ENCODE data around the gene NAPA. TPM values are rescaled to one million over a fixed set of nuclear protein-coding genes. Genes with fewer than 3 reads are reported as not detected.
"Not testable (repeated sequence)": the region's sequence is repeated elsewhere in the genome, so short reads cannot be mapped to it uniquely, and the experiment has no call there.

NAPA gene
- total RNA-seq, 4 donors from 2014 or later: 146 to 354 (median 213) TPM

DNA sequence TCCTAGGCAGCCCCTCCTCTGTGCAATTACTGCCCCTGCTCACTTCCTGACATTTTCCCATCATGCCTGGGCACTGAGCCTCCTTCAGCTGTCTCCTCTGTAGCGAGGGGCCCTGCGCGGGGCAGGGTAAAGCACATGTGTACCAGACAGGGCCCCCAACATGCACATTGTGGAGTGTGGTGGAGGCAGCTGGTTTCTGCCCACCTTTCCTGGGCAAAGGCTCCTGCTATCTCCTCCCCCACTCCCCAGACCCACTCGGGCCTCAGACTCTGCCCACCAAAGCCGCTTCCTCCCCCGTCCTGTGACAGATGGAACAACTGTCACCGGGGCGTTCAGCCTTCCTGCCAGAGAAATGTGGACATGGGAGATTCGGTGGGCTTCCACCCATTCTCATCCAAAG is 28.0 kb downstream of the NAPA start:
- intact Hi-C loops (cut with DNase I): no loop called here
- Histone ChIP-seq H3K4me3 (replicated peaks in 1 of 3) (no peak overlapping the region), H3K4me1 (peaks cover 5 to 23% of the 10 kb centered on the region in 2 donors), H3K9me3 (no peaks in the 10 kb centered on the region), H3K27me3 (no peaks in the 10 kb centered on the region), H3K27ac (no peak overlapping the region), H3K36me3 (peaks cover 14% of the 10 kb centered on the region in 2 donors)
- DNase-seq: no peak
- TF ChIP-seq CTCF (IDR thresholded peaks at IDR 0.05) (no peak), POLR2A (IDR thresholded peaks at IDR 0.05) (no peak)
- WGBS, 2 donors: 80 to 85% methylated on average over 5 to 9 of the region's 9 CpGs

DNA sequence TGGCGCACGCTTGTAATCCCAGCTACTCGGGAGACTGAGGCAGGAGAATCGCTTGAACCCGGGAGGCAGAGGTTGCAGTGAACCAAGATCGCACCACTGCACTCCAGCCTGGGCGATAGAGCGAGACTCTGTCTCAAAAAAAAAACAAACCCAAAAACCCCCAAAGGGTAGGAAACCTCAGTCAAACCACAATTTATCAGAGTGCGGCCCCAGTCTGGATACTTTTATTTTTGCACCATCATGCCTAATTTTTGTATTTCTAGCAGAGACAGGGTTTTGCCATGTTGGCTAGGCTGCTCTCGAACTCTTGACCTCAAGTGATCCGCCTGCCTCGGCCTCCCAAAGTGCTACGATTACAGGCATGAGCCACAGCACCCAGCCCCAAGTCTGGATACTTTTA is 28.6 kb downstream of the NAPA start:
- H3K27ac ChIP-seq; H3K9me3 ChIP-seq; intact Hi-C loops (cut with DNase I); H3K27me3 ChIP-seq; H3K4me3 ChIP-seq (replicated peaks in 1 of 3); DNase-seq: not testable (repeated sequence)
- WGBS, 2 donors: 88 to 89% methylated on average over 13 of the region's 13 CpGs
- Histone ChIP-seq H3K36me3 (peaks cover 9 to 14% of the 10 kb centered on the region in 2 donors), H3K4me1 (peaks cover 5 to 21% of the 10 kb centered on the region in 2 donors)

DNA sequence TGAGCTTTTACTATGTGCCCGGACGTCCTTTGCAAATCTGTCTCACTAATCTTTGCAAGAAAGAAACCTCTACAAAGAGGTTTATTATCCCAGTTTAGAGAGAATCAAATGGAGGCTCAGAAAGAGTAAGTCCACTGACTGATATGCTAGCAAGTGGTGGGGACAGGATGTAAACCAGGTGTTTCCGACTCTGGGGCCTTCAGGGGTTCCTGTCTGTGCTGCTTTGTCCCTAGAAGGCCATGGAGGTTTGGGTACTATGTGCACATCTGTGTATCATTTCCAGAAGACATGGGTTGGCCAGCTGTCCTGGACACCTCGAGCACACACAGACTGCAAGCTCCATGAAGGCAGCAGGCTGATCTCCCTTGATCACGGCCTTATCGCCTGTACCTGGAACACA is 29.7 kb downstream of the NAPA start:
- Histone ChIP-seq H3K36me3 (peaks cover 9 to 14% of the 10 kb centered on the region in 2 donors), H3K4me3 (replicated peaks in 1 of 3) (no peak overlapping the region), H3K27me3 (no peaks in the 10 kb centered on the region), H3K27ac (peak overlapping the region in 1 of 3 donors; percentile 75), H3K9me3 (no peaks in the 10 kb centered on the region), H3K4me1 (peaks cover 5 to 15% of the 10 kb centered on the region in 2 donors)
- DNase-seq: no peak
- WGBS, 2 donors: 85 to 90% methylated on average over 6 of the region's 6 CpGs
- TF ChIP-seq POLR2A (IDR thresholded peaks at IDR 0.05) (no peak), CTCF (IDR thresholded peaks at IDR 0.05) (no peak)
- intact Hi-C loops (cut with DNase I): no loop called here

DNA sequence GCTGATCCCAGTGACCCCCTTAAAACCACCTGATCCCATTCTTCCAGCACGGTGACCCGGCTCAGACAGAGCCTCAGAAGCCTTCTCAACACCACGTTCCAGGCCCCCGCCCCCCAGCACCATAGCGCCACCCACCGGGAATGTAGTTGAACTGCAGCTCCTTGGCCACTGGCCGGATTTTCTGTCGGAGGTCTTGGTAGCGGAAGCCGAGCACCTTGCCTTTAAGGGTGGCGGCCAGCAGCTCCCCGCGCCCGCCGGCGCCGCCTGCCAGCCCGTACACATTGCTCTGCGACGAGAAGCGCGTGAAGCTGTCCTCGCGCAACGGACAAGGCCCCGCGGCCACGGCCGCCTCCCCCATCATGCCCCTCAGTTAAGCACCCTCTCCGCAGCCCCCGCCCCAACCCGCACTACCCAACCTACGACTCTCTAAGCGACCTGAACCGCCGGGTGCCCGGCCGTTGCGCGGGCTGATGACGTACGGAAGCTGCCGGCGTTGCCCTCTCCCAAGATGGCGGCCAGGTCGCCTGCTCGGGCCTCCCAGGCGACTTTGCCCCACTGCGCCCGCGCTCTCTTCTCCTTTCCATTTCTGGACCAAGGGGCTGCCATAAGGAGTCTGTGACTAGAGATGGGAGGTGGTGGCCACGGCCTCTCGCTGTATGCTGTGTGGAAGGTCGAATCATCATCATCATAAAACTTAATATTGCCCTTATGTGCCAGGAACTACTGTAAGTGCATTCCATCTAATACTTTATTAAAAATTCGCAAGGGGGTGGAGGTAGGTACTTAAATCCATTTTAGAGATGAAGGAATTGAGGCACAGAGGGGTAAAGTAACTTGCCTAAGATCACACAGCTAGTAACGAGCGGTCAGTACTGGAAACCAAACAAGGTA is 30.8 kb downstream of the NAPA start, which contains the start of gene KPTN:
Gene KPTN (minus strand): TSS at position 420 of the 891 bp plus-strand sequence. CDS start 59 bp downstream, at position 361.
- Histone ChIP-seq H3K9me3 (no peaks in the 10 kb centered on the region), H3K4me3 (replicated peaks in 1 of 3) (peak within 1 kb of the TSS; percentile 52 to 56 (median 54)), H3K27me3 (no peaks in the 10 kb centered on the region), H3K4me1 (peaks cover 5 to 22% of the 10 kb centered on the region in 2 donors), H3K36me3 (peaks cover under 1 to 6% of the 10 kb centered on the region in 2 donors), H3K27ac (peak within 1 kb of the TSS; percentile 75 to 83 (median 79))
- TF ChIP-seq CTCF (IDR thresholded peaks at IDR 0.05): peak; percentile 72 to 88 (median 78)
- peak in 1 of 2 donors; percentile 47 for TF ChIP-seq POLR2A (IDR thresholded peaks at IDR 0.05)
- 3 to 11% methylated on average over 8 to 34 of the region's 57 CpGs for WGBS, 2 donors
- peak; percentile 84 to 87 for DNase-seq
- intact Hi-C loops (cut with DNase I): no loop called here

DNA sequence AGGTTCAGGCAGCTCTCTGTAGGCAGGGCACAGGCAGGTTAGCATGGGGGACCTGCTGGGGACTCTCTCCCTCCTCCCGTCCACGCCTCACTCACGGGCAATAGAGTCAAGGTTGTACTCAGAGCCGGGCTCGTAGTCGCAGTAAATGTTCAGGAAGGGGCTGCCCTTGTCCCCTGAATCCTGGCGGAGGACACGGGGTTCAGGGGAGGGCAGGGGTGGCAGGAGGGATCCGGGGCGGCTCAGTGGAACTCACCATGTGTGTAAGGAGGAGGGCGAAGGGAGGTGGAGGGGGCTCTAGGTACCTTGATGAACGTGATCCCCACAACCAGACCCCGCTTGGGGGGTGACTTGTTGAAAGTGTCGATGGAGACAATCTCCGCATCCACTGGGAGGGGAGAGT is 31.7 kb downstream of the NAPA start:
- Histone ChIP-seq H3K36me3 (peaks cover 0 to 5% of the 10 kb centered on the region in 2 donors), H3K27ac (no peak overlapping the region), H3K27me3 (no peaks in the 10 kb centered on the region), H3K9me3 (no peaks in the 10 kb centered on the region), H3K4me1 (peaks cover 5 to 22% of the 10 kb centered on the region in 2 donors), H3K4me3 (replicated peaks in 1 of 3) (no peak overlapping the region)
- WGBS, 2 donors: 87 to 91% methylated on average over 15 of the region's 15 CpGs
- no peak for DNase-seq
- TF ChIP-seq POLR2A (IDR thresholded peaks at IDR 0.05) (no peak), CTCF (IDR thresholded peaks at IDR 0.05) (no peak)
- intact Hi-C loops (cut with DNase I): no loop called here

Data from thyroid gland (tissue), 4 donors.